ENCODE measurements around the gene PPP4C.

PPP4C gene

GRCh38 chr16:30060346-30060745 is 15.4 kb upstream of the PPP4C start:
- no peak for DNase-seq

- DNase-seq: no peak
Measured at GRCh38 chr16:30060836-30061554, 14.8 kb upstream of the PPP4C start.

GRCh38 chr16:30063278-30063892 is 12.4 kb upstream of the PPP4C start:
- DNase-seq: no peak

GRCh38 chr16:30063893-30064728 is 11.7 kb upstream of the PPP4C start:
- DNase-seq: peak; percentile 66

- no peak for DNase-seq
Measured at GRCh38 chr16:30064729-30065101, 11.1 kb upstream of the PPP4C start.

- peak; percentile 95 for DNase-seq
Measured at GRCh38 chr16:30065102-30065942, 10.5 kb upstream of the PPP4C start, which contains the start of gene ALDOA. TSS of gene ALDOA (plus strand) at chr16:30065760. CDS start at chr16:30066898, 1,138 bp downstream.

GRCh38 chr16:30065943-30066760 is 9.6 kb upstream of the PPP4C start:
- DNase-seq: peak; percentile 38

GRCh38 chr16:30066761-30067583 is 8.8 kb upstream of the PPP4C start:
- no peak for DNase-seq

- no peak for DNase-seq
Measured at GRCh38 chr16:30067584-30067916, 8.2 kb upstream of the PPP4C start.

- no peak for DNase-seq
Measured at GRCh38 chr16:30068333-30068732, 7.5 kb upstream of the PPP4C start.

- DNase-seq: peak; percentile 46
Measured at GRCh38 chr16:30068750-30069610, 6.8 kb upstream of the PPP4C start.

- DNase-seq: no peak
Measured at GRCh38 chr16:30069611-30070462, 6.0 kb upstream of the PPP4C start.

GRCh38 chr16:30070490-30070889 is 5.3 kb upstream of the PPP4C start:
- no peak for DNase-seq

- no peak for DNase-seq
Measured at GRCh38 chr16:30076276-30076791, 540 bp downstream of the PPP4C start.

GRCh38 chr16:30077656-30078055 is 1.9 kb downstream of the PPP4C start:
- DNase-seq: no peak

- DNase-seq: no peak
Measured at GRCh38 chr16:30078744-30079143, 3.0 kb downstream of the PPP4C start.

- DNase-seq: no peak
Measured at GRCh38 chr16:30079480-30079879, 3.7 kb downstream of the PPP4C start.

GRCh38 chr16:30082545-30083090 is 6.8 kb downstream of the PPP4C start:
- DNase-seq: no peak

Data from stimulated activated CD4-positive, alpha-beta T cell treated with anti-CD3 and anti-CD28 coated beads, Interleukin-12 subunit alpha, Interleukin-12 subunit beta, amount 100 ng/mL, for 4 hours (primary cell).